ENCODE results near the gene AK9.

GRCh38 chr6:109740787-109741186, 49.8 kb upstream of the AK9 start:
- TF ChIP-seq POLR2AphosphoS5 (IDR thresholded peaks at IDR 0.05; ENCODE audit: low read depth, low read length) (no peak), REST (IDR thresholded peaks at IDR 0.05; ENCODE audit: insufficient read depth in 1 of 2, low read depth in 2 of 2, low read length in 2 of 2) (no peak)
